ENCODE measurements around the gene MARS1. TPM values are rescaled to one million over a fixed set of nuclear protein-coding genes. Genes with fewer than 3 reads are reported as not detected.

Gene MARS1
- total RNA-seq, 1 experiment from 2014 or later: 291 TPM

DNA sequence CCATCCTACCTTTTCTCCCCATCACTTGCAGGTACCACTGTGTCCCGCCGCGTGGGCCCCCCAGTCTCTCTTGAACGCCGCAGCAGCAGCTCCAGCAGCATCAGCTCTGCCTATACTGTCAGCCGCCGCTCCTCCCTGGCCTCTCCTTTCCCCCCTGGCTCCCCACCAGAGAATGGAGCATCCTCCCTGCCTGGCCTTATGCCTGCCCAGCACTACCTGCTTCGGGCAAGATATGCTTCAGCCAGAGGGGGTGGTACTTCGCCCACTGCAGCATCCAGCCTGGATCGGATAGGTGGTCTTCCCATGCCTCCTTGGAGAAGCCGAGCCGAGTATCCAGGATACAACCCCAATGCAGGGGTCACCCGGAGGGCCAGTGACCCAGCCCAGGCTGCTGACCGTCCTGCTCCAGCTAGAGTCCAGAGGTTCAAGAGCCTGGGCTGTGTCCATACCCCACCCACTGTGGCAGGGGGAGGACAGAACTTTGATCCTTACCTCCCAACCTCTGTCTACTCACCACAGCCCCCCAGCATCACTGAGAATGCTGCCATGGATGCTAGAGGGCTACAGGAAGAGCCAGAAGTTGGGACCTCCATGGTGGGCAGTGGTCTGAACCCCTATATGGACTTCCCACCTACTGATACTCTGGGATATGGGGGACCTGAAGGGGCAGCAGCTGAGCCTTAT, 17.4 kb upstream of the MARS1 start:
- no peak overlapping the region for H3K4me3 ChIP-seq (ENCODE audit: low read depth in 2 of 2, low read length in 2 of 2)
- H3K36me3 ChIP-seq (ENCODE audit: control insufficient read depth, insufficient read depth, low read length): no peaks in the 10 kb centered on the region
- H3K9me3 ChIP-seq (ENCODE audit: control insufficient read depth, insufficient read depth, low read depth, low read length): no peaks in the 10 kb centered on the region
- no TSS peak for BruUV-seq (replicated peaks)
- CTCF ChIA-PET: no interaction called here
- TF ChIP-seq TCF7L2 (IDR thresholded peaks at IDR 0.05; ENCODE audit: low read depth, low read length) (no peak), SIN3A (IDR thresholded peaks at IDR 0.05; ENCODE audit: borderline replicate concordance, insufficient read depth, low read depth, low read length) (no peak)
- in situ Hi-C loops (cut with HindIII; ENCODE audit: low pct_unique_long_range_greater_than_20kb, low sequenced_read_pairs): no loop called here
- ATAC-seq (no peak), DNase-seq (ENCODE audit: low read depth, low spot score) (no peak)
- 0 out of 2 replicates have a peak, but pooled peaks cover 2% of the 10 kb centered on the region for H3K27me3 ChIP-seq (ENCODE audit: control insufficient read depth, insufficient read depth, low read length)
- POLR2A ChIA-PET: no interaction called here
- intact Hi-C loops (cut with micrococcal nuclease; ENCODE audit: unreplicated experiment): no loop called here
- H3K4me1 ChIP-seq (ENCODE audit: control insufficient read depth, insufficient read depth, low read length): no peaks in the 10 kb centered on the region
- H3K27ac ChIP-seq (ENCODE audit: low read length): no peak overlapping the region

DNA sequence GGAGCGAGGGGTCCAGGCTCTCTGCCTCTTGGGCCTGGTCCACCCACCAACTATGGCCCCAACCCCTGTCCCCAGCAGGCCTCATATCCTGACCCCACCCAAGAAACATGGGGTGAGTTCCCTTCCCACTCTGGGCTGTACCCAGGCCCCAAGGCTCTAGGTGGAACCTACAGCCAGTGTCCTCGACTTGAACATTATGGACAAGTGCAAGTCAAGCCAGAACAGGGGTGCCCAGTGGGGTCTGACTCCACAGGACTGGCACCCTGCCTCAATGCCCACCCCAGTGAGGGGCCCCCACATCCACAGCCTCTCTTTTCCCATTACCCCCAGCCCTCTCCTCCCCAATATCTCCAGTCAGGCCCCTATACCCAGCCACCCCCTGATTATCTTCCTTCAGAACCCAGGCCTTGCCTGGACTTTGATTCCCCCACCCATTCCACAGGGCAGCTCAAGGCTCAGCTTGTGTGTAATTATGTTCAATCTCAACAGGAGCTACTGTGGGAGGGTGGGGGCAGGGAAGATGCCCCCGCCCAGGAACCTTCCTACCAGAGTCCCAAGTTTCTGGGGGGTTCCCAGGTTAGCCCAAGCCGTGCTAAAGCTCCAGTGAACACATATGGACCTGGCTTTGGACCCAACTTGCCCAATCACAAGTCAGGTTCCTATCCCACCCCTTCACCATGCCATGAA, 16.8 kb upstream of the MARS1 start:
- H3K36me3 ChIP-seq (ENCODE audit: control insufficient read depth, insufficient read depth, low read length): no peaks in the 10 kb centered on the region
- no TSS peak for BruUV-seq (replicated peaks)
- DNase-seq (ENCODE audit: low read depth, low spot score) (no peak), ATAC-seq (no peak)
- no peaks in the 10 kb centered on the region; the same call in 1 of the 2 replicates for H3K4me1 ChIP-seq (ENCODE audit: control insufficient read depth, insufficient read depth, low read length)
- H3K27me3 ChIP-seq (ENCODE audit: control insufficient read depth, insufficient read depth, low read length): 0 out of 2 replicates have a peak, but pooled peaks cover 2% of the 10 kb centered on the region
- H3K27ac ChIP-seq (ENCODE audit: low read length): no peak overlapping the region
- POLR2A ChIA-PET: no interaction called here
- CTCF ChIA-PET: no interaction called here
- H3K4me3 ChIP-seq (ENCODE audit: low read depth in 2 of 2, low read length in 2 of 2): no peak overlapping the region
- TF ChIP-seq POLR2AphosphoS5 (IDR thresholded peaks at IDR 0.05; ENCODE audit: low read depth, low read length) (no peak), SIN3A (IDR thresholded peaks at IDR 0.05; ENCODE audit: borderline replicate concordance, insufficient read depth, low read depth, low read length) (no peak), TCF7L2 (IDR thresholded peaks at IDR 0.05; ENCODE audit: low read depth, low read length) (no peak)
- TF ChIP-seq, protein P1, sequence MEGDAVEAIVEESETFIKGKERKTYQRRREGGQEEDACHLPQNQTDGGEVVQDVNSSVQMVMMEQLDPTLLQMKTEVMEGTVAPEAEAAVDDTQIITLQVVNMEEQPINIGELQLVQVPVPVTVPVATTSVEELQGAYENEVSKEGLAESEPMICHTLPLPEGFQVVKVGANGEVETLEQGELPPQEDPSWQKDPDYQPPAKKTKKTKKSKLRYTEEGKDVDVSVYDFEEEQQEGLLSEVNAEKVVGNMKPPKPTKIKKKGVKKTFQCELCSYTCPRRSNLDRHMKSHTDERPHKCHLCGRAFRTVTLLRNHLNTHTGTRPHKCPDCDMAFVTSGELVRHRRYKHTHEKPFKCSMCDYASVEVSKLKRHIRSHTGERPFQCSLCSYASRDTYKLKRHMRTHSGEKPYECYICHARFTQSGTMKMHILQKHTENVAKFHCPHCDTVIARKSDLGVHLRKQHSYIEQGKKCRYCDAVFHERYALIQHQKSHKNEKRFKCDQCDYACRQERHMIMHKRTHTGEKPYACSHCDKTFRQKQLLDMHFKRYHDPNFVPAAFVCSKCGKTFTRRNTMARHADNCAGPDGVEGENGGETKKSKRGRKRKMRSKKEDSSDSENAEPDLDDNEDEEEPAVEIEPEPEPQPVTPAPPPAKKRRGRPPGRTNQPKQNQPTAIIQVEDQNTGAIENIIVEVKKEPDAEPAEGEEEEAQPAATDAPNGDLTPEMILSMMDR (IDR thresholded peaks at IDR 0.05): no peak
- TF ChIP-seq, protein P2, sequence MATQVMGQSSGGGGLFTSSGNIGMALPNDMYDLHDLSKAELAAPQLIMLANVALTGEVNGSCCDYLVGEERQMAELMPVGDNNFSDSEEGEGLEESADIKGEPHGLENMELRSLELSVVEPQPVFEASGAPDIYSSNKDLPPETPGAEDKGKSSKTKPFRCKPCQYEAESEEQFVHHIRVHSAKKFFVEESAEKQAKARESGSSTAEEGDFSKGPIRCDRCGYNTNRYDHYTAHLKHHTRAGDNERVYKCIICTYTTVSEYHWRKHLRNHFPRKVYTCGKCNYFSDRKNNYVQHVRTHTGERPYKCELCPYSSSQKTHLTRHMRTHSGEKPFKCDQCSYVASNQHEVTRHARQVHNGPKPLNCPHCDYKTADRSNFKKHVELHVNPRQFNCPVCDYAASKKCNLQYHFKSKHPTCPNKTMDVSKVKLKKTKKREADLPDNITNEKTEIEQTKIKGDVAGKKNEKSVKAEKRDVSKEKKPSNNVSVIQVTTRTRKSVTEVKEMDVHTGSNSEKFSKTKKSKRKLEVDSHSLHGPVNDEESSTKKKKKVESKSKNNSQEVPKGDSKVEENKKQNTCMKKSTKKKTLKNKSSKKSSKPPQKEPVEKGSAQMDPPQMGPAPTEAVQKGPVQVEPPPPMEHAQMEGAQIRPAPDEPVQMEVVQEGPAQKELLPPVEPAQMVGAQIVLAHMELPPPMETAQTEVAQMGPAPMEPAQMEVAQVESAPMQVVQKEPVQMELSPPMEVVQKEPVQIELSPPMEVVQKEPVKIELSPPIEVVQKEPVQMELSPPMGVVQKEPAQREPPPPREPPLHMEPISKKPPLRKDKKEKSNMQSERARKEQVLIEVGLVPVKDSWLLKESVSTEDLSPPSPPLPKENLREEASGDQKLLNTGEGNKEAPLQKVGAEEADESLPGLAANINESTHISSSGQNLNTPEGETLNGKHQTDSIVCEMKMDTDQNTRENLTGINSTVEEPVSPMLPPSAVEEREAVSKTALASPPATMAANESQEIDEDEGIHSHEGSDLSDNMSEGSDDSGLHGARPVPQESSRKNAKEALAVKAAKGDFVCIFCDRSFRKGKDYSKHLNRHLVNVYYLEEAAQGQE (IDR thresholded peaks at IDR 0.05; ENCODE audit: insufficient read depth in 1 of 2, low read depth in 2 of 2, low read length in 1 of 2): no peak
- no peaks in the 10 kb centered on the region for H3K9me3 ChIP-seq (ENCODE audit: control insufficient read depth, insufficient read depth, low read depth, low read length)
- in situ Hi-C loops (cut with HindIII; ENCODE audit: low pct_unique_long_range_greater_than_20kb, low sequenced_read_pairs): no loop called here
- intact Hi-C loops (cut with micrococcal nuclease; ENCODE audit: unreplicated experiment): no loop called here

DNA sequence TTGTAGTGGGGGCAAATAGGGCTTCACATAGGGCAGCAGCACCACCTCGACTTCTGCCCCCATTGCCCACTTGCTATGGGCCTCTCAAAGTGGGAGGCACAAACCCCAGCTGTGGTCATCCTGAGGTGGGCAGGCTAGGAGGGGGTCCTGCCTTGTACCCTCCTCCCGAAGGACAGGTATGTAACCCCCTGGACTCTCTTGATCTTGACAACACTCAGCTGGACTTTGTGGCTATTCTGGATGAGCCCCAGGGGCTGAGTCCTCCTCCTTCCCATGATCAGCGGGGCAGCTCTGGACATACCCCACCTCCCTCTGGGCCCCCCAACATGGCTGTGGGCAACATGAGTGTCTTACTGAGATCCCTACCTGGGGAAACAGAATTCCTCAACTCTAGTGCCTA, 16.2 kb upstream of the MARS1 start:
- BruUV-seq (replicated peaks): no TSS peak
- DNase-seq (ENCODE audit: low read depth, low spot score) (no peak), ATAC-seq (no peak)
- in situ Hi-C loops (cut with HindIII; ENCODE audit: low pct_unique_long_range_greater_than_20kb, low sequenced_read_pairs): no loop called here
- Histone ChIP-seq H3K4me3 (ENCODE audit: low read depth in 2 of 2, low read length in 2 of 2) (no peak overlapping the region), H3K27ac (ENCODE audit: low read length) (no peak overlapping the region), H3K4me1 (ENCODE audit: control insufficient read depth, insufficient read depth, low read length) (no peaks in the 10 kb centered on the region; the same call in 1 of the 2 replicates), H3K27me3 (ENCODE audit: control insufficient read depth, insufficient read depth, low read length) (peaks cover 2% of the 10 kb centered on the region; the same call in 1 of the 2 replicates), H3K9me3 (ENCODE audit: control insufficient read depth, insufficient read depth, low read depth, low read length) (no peaks in the 10 kb centered on the region), H3K36me3 (ENCODE audit: control insufficient read depth, insufficient read depth, low read length) (no peaks in the 10 kb centered on the region)
- CTCF ChIA-PET: no interaction called here
- POLR2A ChIA-PET: no interaction called here
- intact Hi-C loops (cut with micrococcal nuclease; ENCODE audit: unreplicated experiment): no loop called here
- TF ChIP-seq SIN3A (IDR thresholded peaks at IDR 0.05; ENCODE audit: borderline replicate concordance, insufficient read depth, low read depth, low read length) (no peak), TCF7L2 (IDR thresholded peaks at IDR 0.05; ENCODE audit: low read depth, low read length) (no peak), POLR2AphosphoS5 (IDR thresholded peaks at IDR 0.05; ENCODE audit: low read depth, low read length) (no peak)
- TF ChIP-seq, protein P1 (IDR thresholded peaks at IDR 0.05): no peak
- TF ChIP-seq, protein P2 (IDR thresholded peaks at IDR 0.05; ENCODE audit: insufficient read depth in 1 of 2, low read depth in 2 of 2, low read length in 1 of 2): no peak
